Lower lobe of right lung (tissue), 2 donors: ENCODE results near the gene PPP1R8. TPM values are rescaled to one million over a fixed set of nuclear protein-coding genes. Genes with fewer than 3 reads are reported as not detected.
"Not testable (repeated sequence)": the region's sequence is repeated elsewhere in the genome, so short reads cannot be mapped to it uniquely, and the experiment has no call there.

Experiments used
- ATAC-seq, 2 donors: fragments of 200-7000 bp; cut with Tn5 transposase; one replicate each; pipeline ENCODE4 v1.9.1; 2020 to 2022; ENCODE audit warnings: mild to moderate bottlenecking in 2 of 2, moderate library complexity in 2 of 2
- DNase-seq: peaks from one replicate; pipeline ENCODE4 v3.0.0-alpha.2; 2020
- H3K27ac ChIP-seq: fragments of 200-600 bp; one replicate; pipeline ENCODE4 v1.8.0; 2022
- H3K27me3 ChIP-seq: fragments of 200-600 bp; one replicate; pipeline ENCODE4 v1.8.0; 2022; ENCODE audit warnings: low read depth
- H3K36me3 ChIP-seq: fragments of 200-600 bp; one replicate; pipeline ENCODE4 v1.8.0; 2022; ENCODE audit warnings: mild to moderate bottlenecking
- H3K4me1 ChIP-seq: fragments of 200-600 bp; one replicate; pipeline ENCODE4 v1.8.0; 2022
- H3K4me3 ChIP-seq: fragments of 200-600 bp; one replicate; pipeline ENCODE4 v1.8.0; 2022; ENCODE audit warnings: mild to moderate bottlenecking
- H3K9me3 ChIP-seq: fragments of 200-600 bp; one replicate; pipeline ENCODE4 v1.8.0; 2022
- CTCF ChIP-seq: fragments of 200-600 bp; IDR thresholded peaks from one replicate; pipeline ENCODE4 v1.8.0; 2022; ENCODE audit warnings: antibody characterized with exemption, mild to moderate bottlenecking
- intact Hi-C: fragments of 100-400 bp; cut with DNase I; formaldehyde crosslinking; loops from one replicate; pipeline ENCODE4 v1.11.0; 2022
- total RNA-seq: library from RNA; stranded (reverse); fragmentation: NEBNext Ultra II Directional; extraction: Animal tissue kit (Norgen Biotek cat#: 25700); gene quantifications from one replicate; pipeline ENCODE4 v1.2.1, GENCODE V29; 2021
- donor health status: DM: no; HTN: yes; CAD: no; lungs with severe emphysema.

The PPP1R8 gene
- total RNA-seq, 1 donor from 2014 or later, result 31.3 TPM

- Histone ChIP-seq H3K27ac (peak overlapping the region; percentile 79), H3K4me3 (no peak overlapping the region), H3K36me3 (peaks cover 46% of the 10 kb centered on the region), H3K9me3 (no peaks in the 10 kb centered on the region), H3K27me3 (no peaks in the 10 kb centered on the region), H3K4me1 (peaks cover 71% of the 10 kb centered on the region)
- ATAC-seq (peak; percentile 53 to 70), DNase-seq (no peak)
- TF ChIP-seq CTCF, result no peak
- intact Hi-C loops, result no loop called here
Measured at GRCh38 chr1:27789540-27790041, 41.0 kb upstream of the PPP1R8 start.

GRCh38 chr1:27790270-27790669, 40.3 kb upstream of the PPP1R8 start:
- H3K36me3 ChIP-seq, result peaks cover 53% of the 10 kb centered on the region
- H3K4me1 ChIP-seq, result peaks cover 65% of the 10 kb centered on the region
- H3K9me3 ChIP-seq, ATAC-seq, H3K4me3 ChIP-seq, intact Hi-C loops, DNase-seq, H3K27me3 ChIP-seq: not testable (repeated sequence)
- peak overlapping the region; percentile 20 for H3K27ac ChIP-seq

- ATAC-seq, result no peak
- H3K4me1 ChIP-seq, result peaks cover 11% of the 10 kb centered on the region
- H3K9me3 ChIP-seq, result no peaks in the 10 kb centered on the region
- TF ChIP-seq CTCF, result no peak
- no peak overlapping the region for H3K4me3 ChIP-seq
- H3K36me3 ChIP-seq, result peaks cover 92% of the 10 kb centered on the region
- H3K27ac ChIP-seq, result no peak overlapping the region
- DNase-seq, result no peak
- H3K27me3 ChIP-seq, result no peaks in the 10 kb centered on the region
- intact Hi-C loops, result no loop called here
Measured at GRCh38 chr1:27795601-27796000, 35.0 kb upstream of the PPP1R8 start.

GRCh38 chr1:27804791-27805190, 25.8 kb upstream of the PPP1R8 start:
- Histone ChIP-seq H3K9me3 (no peaks in the 10 kb centered on the region), H3K4me1 (no peaks in the 10 kb centered on the region), H3K36me3 (peaks cover 85% of the 10 kb centered on the region), H3K27me3 (no peaks in the 10 kb centered on the region), H3K4me3 (no peak overlapping the region), H3K27ac (no peak overlapping the region)
- DNase-seq (no peak), ATAC-seq (no peak)
- no peak for TF ChIP-seq CTCF
- intact Hi-C loops, result no loop called here

- Histone ChIP-seq H3K27me3 (no peaks in the 10 kb centered on the region), H3K4me3 (no peak overlapping the region), H3K9me3 (no peaks in the 10 kb centered on the region), H3K4me1 (no peaks in the 10 kb centered on the region), H3K27ac (no peak overlapping the region), H3K36me3 (peaks cover 71% of the 10 kb centered on the region)
- intact Hi-C loops, result no loop called here
- DNase-seq (no peak), ATAC-seq (no peak)
- TF ChIP-seq CTCF, result no peak
Measured at GRCh38 chr1:27806758-27807157, 23.8 kb upstream of the PPP1R8 start.

- Histone ChIP-seq H3K27ac (no peak overlapping the region), H3K9me3 (no peaks in the 10 kb centered on the region), H3K36me3 (peaks cover 71% of the 10 kb centered on the region), H3K4me3 (no peak overlapping the region), H3K4me1 (no peaks in the 10 kb centered on the region), H3K27me3 (no peaks in the 10 kb centered on the region)
- TF ChIP-seq CTCF, result no peak
- intact Hi-C loops, result no loop called here
- no peak for ATAC-seq
- DNase-seq, result no peak
Measured at GRCh38 chr1:27807385-27807784, 23.2 kb upstream of the PPP1R8 start.

- H3K4me3 ChIP-seq, H3K27ac ChIP-seq, H3K4me1 ChIP-seq, H3K9me3 ChIP-seq, DNase-seq, intact Hi-C loops, H3K27me3 ChIP-seq, ATAC-seq: not testable (repeated sequence)
- H3K36me3 ChIP-seq, result peaks cover 71% of the 10 kb centered on the region
Measured at GRCh38 chr1:27808131-27808530, 22.5 kb upstream of the PPP1R8 start.
